Mesendoderm (in vitro differentiated cells): ENCODE results near the gene ZCCHC7.
"Not testable (repeated sequence)": the region's sequence is repeated elsewhere in the genome, so short reads cannot be mapped to it uniquely, and the experiment has no call there.

Experiments
- DNase-seq: peaks from one replicate; pipeline ENCODE4 v3.0.0; 2013
- H2AK5ac ChIP-seq: 2 replicates; pipeline ENCODE4 v1.6.1; 2013; ENCODE audit warnings: low read length, inconsistent platforms
- H2BK120ac ChIP-seq: 2 replicates; pipeline ENCODE4 v1.6.1; 2013; ENCODE audit warnings: low read depth, mild to moderate bottlenecking, low read length, moderate library complexity, mixed read lengths
- H2BK15ac ChIP-seq: replicated peaks from 2 replicates; pipeline ENCODE4 v1.6.1; 2013; ENCODE audit warnings: low read depth, mild to moderate bottlenecking, moderate library complexity
- H2BK5ac ChIP-seq: 2 replicates; pipeline ENCODE4 v1.6.1; 2013; ENCODE audit warnings: low read length, inconsistent platforms
- H3K18ac ChIP-seq: 2 replicates; pipeline ENCODE4 v1.6.1; 2013; ENCODE audit warnings: mild to moderate bottlenecking, low read length, mixed read lengths
- H3K23ac ChIP-seq: one replicate; pipeline ENCODE4 v1.6.1; 2013; ENCODE audit warnings: low read length
- H3K27ac ChIP-seq: 2 replicates; pipeline ENCODE4 v1.5.1; 2013; ENCODE audit warnings: low read depth, mild to moderate bottlenecking, inconsistent platforms, low read length, moderate library complexity
- H3K27me3 ChIP-seq: 2 replicates; pipeline ENCODE4 v1.6.1; 2013; ENCODE audit warnings: low read length, control low read depth, mild to moderate bottlenecking, inconsistent platforms; ENCODE audit not compliant: insufficient read depth, poor library complexity
- H3K36me3 ChIP-seq: 2 replicates; pipeline ENCODE4 v1.6.1; 2013; ENCODE audit warnings: low read length, inconsistent platforms; ENCODE audit not compliant: control insufficient read depth, insufficient read depth
- H3K4ac ChIP-seq: one replicate; pipeline ENCODE4 v1.6.1; 2013; ENCODE audit warnings: low read depth, mild to moderate bottlenecking, low read length, moderate library complexity
- H3K4me1 ChIP-seq: 2 replicates; pipeline ENCODE4 v1.6.1; 2013; ENCODE audit warnings: low read depth, low read length, inconsistent platforms; ENCODE audit not compliant: control insufficient read depth
- H3K4me2 ChIP-seq: 2 replicates; pipeline ENCODE4 v1.6.1; 2013; ENCODE audit warnings: low read length
- H3K4me3 ChIP-seq: 2 replicates; pipeline ENCODE4 v1.5.1; 2013; ENCODE audit warnings: mild to moderate bottlenecking, low read length
- H3K56ac ChIP-seq: one replicate; pipeline ENCODE4 v1.6.1; 2013; ENCODE audit warnings: low read length
- H3K79me1 ChIP-seq: 2 replicates; pipeline ENCODE4 v1.6.1; 2013; ENCODE audit warnings: low read length, inconsistent platforms
- H3K79me2 ChIP-seq: 2 replicates; pipeline ENCODE4 v1.6.1; 2013; ENCODE audit warnings: mild to moderate bottlenecking, low read length; ENCODE audit not compliant: control insufficient read depth, insufficient read depth
- H3K9ac ChIP-seq: 2 replicates; pipeline ENCODE4 v1.6.1; 2013; ENCODE audit warnings: low read length, inconsistent platforms
- H4K5ac ChIP-seq: one replicate; pipeline ENCODE4 v1.6.1; 2013; ENCODE audit warnings: low read length
- H4K8ac ChIP-seq: one replicate; pipeline ENCODE4 v1.6.1; 2013; ENCODE audit warnings: low read depth, mild to moderate bottlenecking, control low read depth, low read length, moderate library complexity
- WGBS: extraction: QIAGEN DNeasy Blood & Tissue Kit; methylation state at CpG from one replicate; pipeline ENCODE4 v1.1.7; 2013; ENCODE audit warnings: low lambda C conversion rate, missing lambda C conversion rate; ENCODE audit not compliant: insufficient coverage; ENCODE audit errors: extremely low coverage; 5-methylcytosine and 5-hydroxymethylcytosine counted together

ZCCHC7 gene

DNA sequence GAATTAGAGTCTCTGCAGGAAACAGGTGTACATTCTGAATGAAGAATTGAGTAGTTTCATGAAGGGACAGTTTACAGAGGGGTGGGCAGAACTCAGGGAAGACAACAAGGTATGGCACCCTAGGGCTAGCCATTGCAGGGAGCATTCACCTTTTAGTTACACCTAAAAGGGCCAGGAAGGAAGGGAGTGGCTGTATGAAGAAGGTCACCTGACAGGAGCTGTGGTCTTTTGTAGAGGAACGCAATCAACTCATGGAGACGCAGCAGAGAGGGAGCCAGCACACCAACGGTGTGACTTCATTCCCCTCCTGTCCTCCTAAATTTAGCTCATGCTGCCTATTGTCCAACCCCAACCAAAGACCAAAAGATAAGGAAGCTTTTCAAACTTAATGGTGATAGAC is 12.7 kb upstream of the ZCCHC7 start:
- no peaks in the 10 kb centered on the region for H3K4me1 ChIP-seq
- no peak overlapping the region for H3K23ac ChIP-seq
- H3K9ac ChIP-seq = no peak overlapping the region
- H2AK5ac ChIP-seq = no peak overlapping the region
- no peak overlapping the region for H3K56ac ChIP-seq
- WGBS = no CpG with 5 or more reads among the region's 3 CpGs
- H2BK120ac ChIP-seq = no peak overlapping the region
- H2BK5ac ChIP-seq = no peak overlapping the region
- no peak overlapping the region for H4K5ac ChIP-seq
- no peaks in the 10 kb centered on the region for H3K27me3 ChIP-seq
- no peak overlapping the region for H3K18ac ChIP-seq
- H3K36me3 ChIP-seq = no peaks in the 10 kb centered on the region
- H3K4ac ChIP-seq = no peak overlapping the region
- H3K79me2 ChIP-seq = no peaks in the 10 kb centered on the region
- no peaks in the 10 kb centered on the region for H3K79me1 ChIP-seq
- no peak overlapping the region for H2BK15ac ChIP-seq
- H3K27ac ChIP-seq = no peak overlapping the region
- no peak for DNase-seq
- H3K4me2 ChIP-seq = no peak overlapping the region
- no peak overlapping the region for H4K8ac ChIP-seq
- H3K4me3 ChIP-seq = no peak overlapping the region

DNA sequence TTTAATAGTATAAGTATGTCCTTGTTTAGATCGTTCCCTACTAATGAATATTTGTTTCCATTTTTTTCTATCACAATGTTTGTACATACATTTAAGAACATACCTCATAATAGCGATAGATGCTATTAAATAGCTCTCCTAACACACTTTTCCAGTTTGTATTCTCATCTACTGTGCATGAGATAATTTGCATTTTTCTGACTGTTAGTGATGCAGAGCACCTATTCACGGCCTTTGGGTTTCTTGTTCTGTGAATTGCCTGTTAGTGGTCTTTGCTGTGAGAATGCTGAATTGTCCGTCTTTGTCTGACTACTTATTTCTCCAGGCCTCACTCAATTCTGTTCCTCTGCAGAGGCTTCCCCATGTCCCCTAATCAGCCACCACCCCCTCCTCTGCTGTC is 5.9 kb upstream of the ZCCHC7 start:
- not testable (repeated sequence) for H3K79me2 ChIP-seq, H3K36me3 ChIP-seq, H3K56ac ChIP-seq, H3K18ac ChIP-seq, H2AK5ac ChIP-seq, H3K9ac ChIP-seq, H3K27ac ChIP-seq, H3K27me3 ChIP-seq, H3K4me2 ChIP-seq, H2BK5ac ChIP-seq, H3K79me1 ChIP-seq, H3K4me1 ChIP-seq, H4K8ac ChIP-seq, DNase-seq, H2BK120ac ChIP-seq, H2BK15ac ChIP-seq, H3K4me3 ChIP-seq, H3K4ac ChIP-seq, H3K23ac ChIP-seq, H4K5ac ChIP-seq
- no CpG with 5 or more reads among the region's 4 CpGs for WGBS

DNA sequence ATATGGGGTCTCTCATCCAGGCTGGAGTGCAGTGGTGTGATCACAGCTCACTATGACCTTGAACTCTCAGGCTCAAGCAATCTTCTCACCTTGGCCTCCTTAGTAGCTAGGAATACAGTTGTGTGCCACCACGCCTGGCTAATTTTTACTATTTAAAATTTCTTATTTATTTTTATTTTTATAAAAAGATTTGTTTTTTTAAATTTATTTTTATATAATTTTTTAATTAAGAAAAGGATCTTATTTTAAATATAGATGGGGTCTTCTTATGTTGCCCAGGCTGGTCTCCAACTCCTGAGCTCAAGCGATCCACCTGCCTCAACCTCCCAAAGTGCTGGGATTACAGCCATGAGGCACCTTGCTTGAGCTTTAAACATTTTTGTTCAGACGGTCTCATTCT is 2.4 kb upstream of the ZCCHC7 start:
- H2BK120ac ChIP-seq = no peak overlapping the region
- WGBS = no CpG with 5 or more reads among the region's 3 CpGs

DNA sequence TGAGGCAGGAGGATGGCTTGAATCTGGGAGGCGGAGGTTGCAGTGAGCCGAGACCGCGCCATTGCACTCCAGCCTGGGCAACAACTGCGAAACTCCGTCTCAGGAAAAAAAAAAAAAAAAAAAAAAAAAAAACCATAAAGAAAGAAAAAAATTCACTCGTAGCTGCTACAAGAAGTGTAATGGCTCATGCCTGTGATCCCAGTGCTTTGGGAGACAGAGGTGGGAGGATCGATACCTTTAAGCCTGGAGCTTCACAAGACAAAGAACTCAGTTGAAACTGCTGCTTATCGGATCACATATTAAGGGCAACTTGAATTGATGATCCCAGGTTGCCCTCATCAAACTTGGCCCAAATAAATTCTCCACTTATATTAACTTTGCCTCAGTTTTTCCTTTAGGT is 1.0 kb upstream of the ZCCHC7 start:
- no peak overlapping the region for H3K18ac ChIP-seq
- no peak overlapping the region for H2BK5ac ChIP-seq
- H3K79me2 ChIP-seq = peaks cover 12% of the 10 kb centered on the region
- H3K4me1 ChIP-seq = peaks cover 1% of the 10 kb centered on the region
- no peak overlapping the region for H3K23ac ChIP-seq
- H3K27me3 ChIP-seq = no peaks in the 10 kb centered on the region
- no peaks in the 10 kb centered on the region for H3K36me3 ChIP-seq
- H2BK15ac ChIP-seq = no peak overlapping the region
- no peak overlapping the region for H4K8ac ChIP-seq
- no peak overlapping the region for H2BK120ac ChIP-seq
- H3K4me3 ChIP-seq = no peak overlapping the region
- peak overlapping the region; percentile 65 for H3K4ac ChIP-seq
- no peak overlapping the region for H3K4me2 ChIP-seq
- peaks cover 2% of the 10 kb centered on the region for H3K79me1 ChIP-seq
- peak overlapping the region; percentile 93 for H4K5ac ChIP-seq
- H3K9ac ChIP-seq = no peak overlapping the region
- no peak overlapping the region for H3K56ac ChIP-seq
- no peak overlapping the region for H2AK5ac ChIP-seq
- DNase-seq = no peak
- no peak overlapping the region for H3K27ac ChIP-seq
- no CpG with 5 or more reads among the region's 9 CpGs for WGBS

More for the DNA sequence above, 2.4 kb upstream of the ZCCHC7 start:
- no peak overlapping the region for H3K27ac ChIP-seq
- no peak overlapping the region for H3K18ac ChIP-seq
- H2BK5ac ChIP-seq = no peak overlapping the region
- no peak overlapping the region for H4K5ac ChIP-seq
- no peak overlapping the region for H3K23ac ChIP-seq
- no peak overlapping the region for H3K9ac ChIP-seq
- H2AK5ac ChIP-seq = no peak overlapping the region
- no peak overlapping the region for H3K4me3 ChIP-seq
- H4K8ac ChIP-seq = no peak overlapping the region
- H3K56ac ChIP-seq = no peak overlapping the region
- no peaks in the 10 kb centered on the region for H3K27me3 ChIP-seq
- no peak overlapping the region for H3K4me2 ChIP-seq
- H3K4ac ChIP-seq = no peak overlapping the region
- no peak overlapping the region for H2BK15ac ChIP-seq
- no peak for DNase-seq
- no peaks in the 10 kb centered on the region for H3K36me3 ChIP-seq
- H3K79me1 ChIP-seq = peaks cover 2% of the 10 kb centered on the region
- peaks cover 7% of the 10 kb centered on the region for H3K79me2 ChIP-seq
- peaks cover 1% of the 10 kb centered on the region for H3K4me1 ChIP-seq

DNA sequence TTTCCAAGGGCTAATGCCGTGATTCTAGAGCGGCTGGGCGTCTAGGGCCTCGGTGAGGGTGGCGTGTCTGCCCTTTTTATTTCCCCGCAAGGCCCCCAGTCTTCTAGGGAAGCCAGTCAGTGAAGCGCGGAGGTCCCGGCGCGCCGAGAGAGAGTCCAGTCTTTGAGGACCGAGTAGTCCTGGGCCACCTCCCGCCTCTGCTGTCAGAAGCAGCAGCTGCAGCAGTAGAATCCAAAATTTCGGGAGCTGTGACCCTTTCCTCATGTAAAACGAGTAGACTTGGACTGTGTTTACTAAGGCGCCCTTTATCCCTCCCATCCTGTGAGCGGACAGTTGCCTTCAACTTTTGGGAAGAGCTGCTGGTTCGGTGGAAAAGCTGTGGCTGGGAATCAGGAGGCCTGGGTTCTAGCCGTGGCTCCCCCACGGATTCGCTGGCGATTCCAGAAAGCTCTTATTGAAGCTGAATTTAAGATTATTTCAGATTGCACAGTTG is 515 bp downstream of the ZCCHC7 start:
- not testable (repeated sequence) for H4K8ac ChIP-seq, H2BK5ac ChIP-seq, H2AK5ac ChIP-seq, H4K5ac ChIP-seq, H2BK120ac ChIP-seq, H2BK15ac ChIP-seq, H3K36me3 ChIP-seq, H3K4me1 ChIP-seq, H3K27me3 ChIP-seq, H3K4ac ChIP-seq, H3K23ac ChIP-seq, DNase-seq, H3K79me1 ChIP-seq
- Histone ChIP-seq H3K27ac (peak overlapping the region; percentile 43), H3K4me3 (peak overlapping the region; percentile 86), H3K56ac (peak overlapping the region; percentile 99), H3K9ac (peak overlapping the region; percentile 92), H3K4me2 (peak overlapping the region; percentile 85), H3K18ac (peak overlapping the region; percentile 81), H3K79me2 (peaks cover 18% of the 10 kb centered on the region)
- no CpG with 5 or more reads among the region's 23 CpGs for WGBS

DNA sequence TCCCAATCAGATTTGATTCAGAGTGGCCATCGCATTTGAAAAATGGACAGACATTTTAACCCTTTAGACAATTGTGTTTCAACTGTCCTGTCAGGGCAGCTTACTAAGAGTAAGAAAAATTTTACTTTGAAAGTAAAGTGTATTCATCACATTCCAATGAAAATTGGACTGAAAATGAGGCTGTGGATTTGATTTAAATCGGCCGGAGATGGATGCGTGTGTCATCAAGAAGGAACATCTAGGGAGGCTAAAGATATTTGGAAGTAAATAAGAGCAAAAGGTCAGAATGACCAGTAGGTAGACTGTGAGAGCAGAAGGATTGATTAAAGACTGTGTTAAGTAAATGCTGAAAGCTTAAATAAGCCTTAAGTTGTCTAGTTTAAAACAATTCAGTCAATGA is 1.5 kb downstream of the ZCCHC7 start:
- H3K9ac ChIP-seq = peak overlapping the region; percentile 22
- no peak overlapping the region for H3K18ac ChIP-seq
- no peak overlapping the region for H2BK120ac ChIP-seq
- peaks cover 19% of the 10 kb centered on the region for H3K79me2 ChIP-seq
- peak overlapping the region; percentile 7 for H3K56ac ChIP-seq
- WGBS = no CpG with 5 or more reads among the region's 4 CpGs
- H3K36me3 ChIP-seq = no peaks in the 10 kb centered on the region
- no peak for DNase-seq
- no peak overlapping the region for H3K4me2 ChIP-seq
- H4K8ac ChIP-seq = no peak overlapping the region
- H4K5ac ChIP-seq = no peak overlapping the region
- no peak overlapping the region for H2AK5ac ChIP-seq
- H2BK5ac ChIP-seq = no peak overlapping the region
- H3K4ac ChIP-seq = no peak overlapping the region
- no peaks in the 10 kb centered on the region for H3K27me3 ChIP-seq
- no peak overlapping the region for H2BK15ac ChIP-seq
- H3K4me3 ChIP-seq = no peak overlapping the region
- no peak overlapping the region for H3K27ac ChIP-seq
- H3K23ac ChIP-seq = no peak overlapping the region
- H3K79me1 ChIP-seq = peaks cover 5% of the 10 kb centered on the region
- peaks cover 1% of the 10 kb centered on the region for H3K4me1 ChIP-seq
